ENCODE results near the gene DPY19L2. TPM values are rescaled to one million over a fixed set of nuclear protein-coding genes. Genes with fewer than 3 reads are reported as not detected.
"Not testable (repeated sequence)": the region's sequence is repeated elsewhere in the genome, so short reads cannot be mapped to it uniquely, and the experiment has no call there.

Gene DPY19L2
- total RNA-seq, 1 donor from 2014 or later: 13.9 TPM

- DNase-seq (ENCODE audit: extremely low spot score, unreplicated experiment): no peak
- Mint-ChIP-seq H3K9me3 (ENCODE audit: unreplicated experiment) (no peaks in the 10 kb centered on the region), H3K27ac (ENCODE audit: unreplicated experiment) (no peak overlapping the region), H3K27me3 (ENCODE audit: unreplicated experiment) (no peaks in the 10 kb centered on the region), H3K36me3 (ENCODE audit: unreplicated experiment) (no peaks in the 10 kb centered on the region), H3K4me1 (ENCODE audit: unreplicated experiment) (peaks cover under 1% of the 10 kb centered on the region), H3K4me3 (ENCODE audit: unreplicated experiment) (no peak overlapping the region)
- TF ChIP-seq CTCF (IDR thresholded peaks at IDR 0.05): no peak
Measured at GRCh38 chr12:63706336-63706735, 38.0 kb upstream of the DPY19L2 start.

- H3K9me3 Mint-ChIP-seq (ENCODE audit: unreplicated experiment); H3K4me1 Mint-ChIP-seq (ENCODE audit: unreplicated experiment); H3K27ac Mint-ChIP-seq (ENCODE audit: unreplicated experiment); H3K36me3 Mint-ChIP-seq (ENCODE audit: unreplicated experiment); H3K4me3 Mint-ChIP-seq (ENCODE audit: unreplicated experiment); DNase-seq (ENCODE audit: extremely low spot score, unreplicated experiment); H3K27me3 Mint-ChIP-seq (ENCODE audit: unreplicated experiment): not testable (repeated sequence)
Measured at GRCh38 chr12:63699678-63700382, 31.5 kb upstream of the DPY19L2 start.

- not testable (repeated sequence) for H3K4me3 Mint-ChIP-seq (ENCODE audit: unreplicated experiment); H3K27ac Mint-ChIP-seq (ENCODE audit: unreplicated experiment); DNase-seq (ENCODE audit: extremely low spot score, unreplicated experiment); H3K27me3 Mint-ChIP-seq (ENCODE audit: unreplicated experiment); H3K9me3 Mint-ChIP-seq (ENCODE audit: unreplicated experiment); H3K36me3 Mint-ChIP-seq (ENCODE audit: unreplicated experiment); H3K4me1 Mint-ChIP-seq (ENCODE audit: unreplicated experiment)
Measured at GRCh38 chr12:63699011-63699410, 30.7 kb upstream of the DPY19L2 start.

GRCh38 chr12:63690837-63691236, 22.5 kb upstream of the DPY19L2 start:
- not testable (repeated sequence) for H3K36me3 Mint-ChIP-seq (ENCODE audit: unreplicated experiment); H3K9me3 Mint-ChIP-seq (ENCODE audit: unreplicated experiment); H3K27ac Mint-ChIP-seq (ENCODE audit: unreplicated experiment); H3K27me3 Mint-ChIP-seq (ENCODE audit: unreplicated experiment); DNase-seq (ENCODE audit: extremely low spot score, unreplicated experiment); H3K4me3 Mint-ChIP-seq (ENCODE audit: unreplicated experiment); H3K4me1 Mint-ChIP-seq (ENCODE audit: unreplicated experiment)

- not testable (repeated sequence) for H3K4me1 Mint-ChIP-seq (ENCODE audit: unreplicated experiment); H3K4me3 Mint-ChIP-seq (ENCODE audit: unreplicated experiment); H3K27ac Mint-ChIP-seq (ENCODE audit: unreplicated experiment); H3K9me3 Mint-ChIP-seq (ENCODE audit: unreplicated experiment); DNase-seq (ENCODE audit: extremely low spot score, unreplicated experiment); H3K36me3 Mint-ChIP-seq (ENCODE audit: unreplicated experiment); H3K27me3 Mint-ChIP-seq (ENCODE audit: unreplicated experiment)
Measured at GRCh38 chr12:63689141-63689540, 20.8 kb upstream of the DPY19L2 start.

- not testable (repeated sequence) for DNase-seq (ENCODE audit: extremely low spot score, unreplicated experiment); H3K4me1 Mint-ChIP-seq (ENCODE audit: unreplicated experiment); H3K27me3 Mint-ChIP-seq (ENCODE audit: unreplicated experiment); H3K4me3 Mint-ChIP-seq (ENCODE audit: unreplicated experiment); H3K9me3 Mint-ChIP-seq (ENCODE audit: unreplicated experiment); H3K36me3 Mint-ChIP-seq (ENCODE audit: unreplicated experiment); H3K27ac Mint-ChIP-seq (ENCODE audit: unreplicated experiment)
Measured at GRCh38 chr12:63686623-63687022, 18.3 kb upstream of the DPY19L2 start.

- H3K9me3 Mint-ChIP-seq (ENCODE audit: unreplicated experiment); H3K36me3 Mint-ChIP-seq (ENCODE audit: unreplicated experiment); H3K4me1 Mint-ChIP-seq (ENCODE audit: unreplicated experiment); H3K27me3 Mint-ChIP-seq (ENCODE audit: unreplicated experiment); DNase-seq (ENCODE audit: extremely low spot score, unreplicated experiment); H3K27ac Mint-ChIP-seq (ENCODE audit: unreplicated experiment); H3K4me3 Mint-ChIP-seq (ENCODE audit: unreplicated experiment): not testable (repeated sequence)
Measured at GRCh38 chr12:63685789-63686188, 17.5 kb upstream of the DPY19L2 start.

- H3K4me3 Mint-ChIP-seq (ENCODE audit: unreplicated experiment); H3K27ac Mint-ChIP-seq (ENCODE audit: unreplicated experiment); H3K36me3 Mint-ChIP-seq (ENCODE audit: unreplicated experiment); H3K27me3 Mint-ChIP-seq (ENCODE audit: unreplicated experiment); H3K4me1 Mint-ChIP-seq (ENCODE audit: unreplicated experiment); DNase-seq (ENCODE audit: extremely low spot score, unreplicated experiment); H3K9me3 Mint-ChIP-seq (ENCODE audit: unreplicated experiment): not testable (repeated sequence)
Measured at GRCh38 chr12:63682617-63683016, 14.3 kb upstream of the DPY19L2 start.

- not testable (repeated sequence) for H3K27me3 Mint-ChIP-seq (ENCODE audit: unreplicated experiment); H3K9me3 Mint-ChIP-seq (ENCODE audit: unreplicated experiment); H3K27ac Mint-ChIP-seq (ENCODE audit: unreplicated experiment); H3K4me1 Mint-ChIP-seq (ENCODE audit: unreplicated experiment); DNase-seq (ENCODE audit: extremely low spot score, unreplicated experiment); H3K36me3 Mint-ChIP-seq (ENCODE audit: unreplicated experiment); H3K4me3 Mint-ChIP-seq (ENCODE audit: unreplicated experiment)
Measured at GRCh38 chr12:63680758-63681157, 12.5 kb upstream of the DPY19L2 start.
